H9 (cell line): Measurements from ENCODE around the gene MRPS11. TPM values are rescaled to one million over a fixed set of nuclear protein-coding genes. Genes with fewer than 3 reads are reported as not detected.

ENCODE experiments used
- DNase-seq: peaks from one replicate; pipeline ENCODE4 v3.0.0-alpha.2; 2017
- H2AFZ ChIP-seq: one replicate; pipeline ENCODE4 v1.6.1; 2013; ENCODE audit warnings: mild to moderate bottlenecking, low read length, control low read depth, moderate library complexity
- H2AK5ac ChIP-seq: 2 replicates; pipeline ENCODE4 v1.6.1; 2013; ENCODE audit warnings: low read length, control low read depth, mixed read lengths; ENCODE audit not compliant: insufficient read length
- H2BK120ac ChIP-seq: one replicate; pipeline ENCODE4 v1.6.1; 2013; ENCODE audit warnings: low read depth, mild to moderate bottlenecking, low read length, control low read depth, inconsistent platforms; ENCODE audit not compliant: poor library complexity, severe bottlenecking
- H2BK12ac ChIP-seq: 2 replicates; pipeline ENCODE4 v1.6.1; 2013; ENCODE audit warnings: low read length, control low read depth, mixed read lengths, low read depth; ENCODE audit not compliant: insufficient read length
- H2BK15ac ChIP-seq: 2 replicates; pipeline ENCODE4 v1.6.1; 2013; ENCODE audit warnings: low read depth, low read length, control low read depth
- H2BK20ac ChIP-seq: one replicate; pipeline ENCODE4 v1.6.1; 2013; ENCODE audit warnings: low read depth, mild to moderate bottlenecking, low read length, control low read depth, inconsistent platforms; ENCODE audit not compliant: poor library complexity, severe bottlenecking
- H2BK5ac ChIP-seq: 2 replicates; pipeline ENCODE4 v1.6.1; 2013; ENCODE audit warnings: low read length, control low read depth, mixed read lengths; ENCODE audit not compliant: insufficient read length
- H3K14ac ChIP-seq: 2 replicates; pipeline ENCODE4 v1.6.1; 2013; ENCODE audit warnings: low read length, control low read depth; ENCODE audit not compliant: insufficient read depth
- H3K18ac ChIP-seq: 2 replicates; pipeline ENCODE4 v1.6.1; 2013; ENCODE audit warnings: low read depth, mild to moderate bottlenecking, mixed read lengths, low read length, control low read depth; ENCODE audit not compliant: insufficient read length
- H3K23ac ChIP-seq: 2 replicates; pipeline ENCODE4 v1.6.1; 2013; ENCODE audit warnings: low read length, control low read depth, mixed read lengths, low read depth; ENCODE audit not compliant: insufficient read length
- H3K23me2 ChIP-seq: 2 replicates; pipeline ENCODE4 v1.6.1; 2013; ENCODE audit warnings: low read depth, mild to moderate bottlenecking, mixed read lengths, low read length, control low read depth; ENCODE audit not compliant: insufficient read length, poor library complexity, severe bottlenecking
- H3K27ac ChIP-seq: 2 replicates; pipeline ENCODE4 v1.5.1; 2013; ENCODE audit warnings: low read length, control low read depth, mixed read lengths, low read depth; ENCODE audit not compliant: insufficient read length
- H3K27me3 ChIP-seq: 2 replicates; pipeline ENCODE4 v1.6.1; 2013; ENCODE audit warnings: low read length, control low read depth, inconsistent platforms; ENCODE audit not compliant: insufficient read depth
- H3K4ac ChIP-seq: 2 replicates; pipeline ENCODE4 v1.6.1; 2013; ENCODE audit warnings: low read depth, mild to moderate bottlenecking, control low read depth, inconsistent platforms, low read length, moderate library complexity
- H3K4me1 ChIP-seq: 2 replicates; pipeline ENCODE4 v1.6.1; 2013; ENCODE audit warnings: low read length, control low read depth, inconsistent platforms; ENCODE audit not compliant: insufficient read depth
- H3K4me2 ChIP-seq: 2 replicates; pipeline ENCODE4 v1.6.1; 2013; ENCODE audit warnings: low read length, control low read depth, mixed read lengths; ENCODE audit not compliant: insufficient read length, insufficient read depth
- H3K56ac ChIP-seq: 2 replicates; pipeline ENCODE4 v1.6.1; 2013; ENCODE audit warnings: low read depth, mild to moderate bottlenecking, mixed read lengths, low read length, control low read depth; ENCODE audit not compliant: insufficient read length
- H3K79me1 ChIP-seq: 2 replicates; pipeline ENCODE4 v1.6.1; 2013; ENCODE audit warnings: low read depth, mild to moderate bottlenecking, moderate library complexity, low read length, control low read depth, inconsistent platforms; ENCODE audit not compliant: insufficient read depth, poor library complexity, severe bottlenecking
- H3K79me2 ChIP-seq: 2 replicates; pipeline ENCODE4 v1.6.1; 2013; ENCODE audit warnings: low read length, control low read depth, inconsistent platforms; ENCODE audit not compliant: insufficient read depth
- H3K9ac ChIP-seq: 2 replicates; pipeline ENCODE4 v1.6.1; 2013; ENCODE audit warnings: low read length, control low read depth, mixed read lengths; ENCODE audit not compliant: insufficient read length; ENCODE audit errors: extremely low read depth
- H3K9me3 ChIP-seq: one replicate; pipeline ENCODE4 v1.6.1; 2013; ENCODE audit warnings: low read depth, low read length, inconsistent platforms; ENCODE audit not compliant: control insufficient read depth
- H3T11ph ChIP-seq: one replicate; pipeline ENCODE4 v1.6.1; 2013; ENCODE audit warnings: mild to moderate bottlenecking, low read length, control low read depth, inconsistent platforms
- H4K20me1 ChIP-seq: one replicate; pipeline ENCODE4 v1.6.1; 2013; ENCODE audit not compliant: control insufficient read depth, insufficient read length, insufficient read depth
- H4K5ac ChIP-seq: 2 replicates; pipeline ENCODE4 v1.6.1; 2013; ENCODE audit warnings: low read depth, mild to moderate bottlenecking, mixed read lengths, low read length, control low read depth; ENCODE audit not compliant: insufficient read length
- H4K8ac ChIP-seq: replicated peaks from 2 replicates; pipeline ENCODE4 v1.6.1; 2013; ENCODE audit warnings: low read length, control low read depth, mixed read lengths, low read depth; ENCODE audit not compliant: insufficient read length
- H4K91ac ChIP-seq: 2 replicates; pipeline ENCODE4 v1.6.1; 2013; ENCODE audit warnings: low read depth, mild to moderate bottlenecking, moderate library complexity, mixed read lengths, low read length, control low read depth; ENCODE audit not compliant: insufficient read length
- H3K27ac Mint-ChIP-seq, 3 experiments: 2 replicates in 2 of 3; 3 replicates in 1 of 3; pipeline ENCODE4 v1.8.0; 2020 to 2021; ENCODE audit warnings: mixed read lengths in 3 of 3, mild to moderate bottlenecking in 1 of 3, moderate library complexity in 1 of 3
- H3K27me3 Mint-ChIP-seq: 2 replicates; pipeline ENCODE4 v1.8.0; 2021; ENCODE audit warnings: low read depth, mild to moderate bottlenecking, moderate library complexity, mixed read lengths
- H3K36me3 Mint-ChIP-seq, 3 experiments: 2 replicates in 2 of 3; 3 replicates in 1 of 3; pipeline ENCODE4 v1.8.0; 2020 to 2021; ENCODE audit warnings: low read depth in 3 of 3, mixed read lengths in 3 of 3; ENCODE audit not compliant: insufficient read depth in 1 of 3
- H3K4me1 Mint-ChIP-seq, 2 experiments: 2 replicates each; pipeline ENCODE4 v1.8.0; 2020; ENCODE audit warnings: mixed read lengths in 2 of 2
- H3K4me3 Mint-ChIP-seq, 2 experiments: 2 replicates in 1 of 2; 3 replicates in 1 of 2; pipeline ENCODE4 v1.8.0; 2020 to 2021; ENCODE audit warnings: mild to moderate bottlenecking in 2 of 2, mixed read lengths in 2 of 2, moderate library complexity in 1 of 2
- H3K9me3 Mint-ChIP-seq, 2 experiments: 2 replicates in 1 of 2; 3 replicates in 1 of 2; pipeline ENCODE4 v1.8.0; 2020; ENCODE audit warnings: mild to moderate bottlenecking in 2 of 2, mixed read lengths in 2 of 2, moderate library complexity in 1 of 2
- CTCF ChIP-seq: fragments of 200-600 bp; sonication (generic); conservative IDR thresholded peaks from 3 replicates; pipeline ENCODE4 v1.8.0; 2021; ENCODE audit warnings: antibody characterized with exemption, mild to moderate bottlenecking
- WGBS: extraction: QIAGEN DNeasy Blood & Tissue Kit; methylation state at CpG from one replicate; pipeline ENCODE4 v1.1.7; 2013; ENCODE audit warnings: missing lambda C conversion rate, low lambda C conversion rate, mixed read lengths; ENCODE audit not compliant: insufficient read length; ENCODE audit errors: extremely low coverage; 5-methylcytosine and 5-hydroxymethylcytosine counted together
- total RNA-seq: library from RNA; stranded (reverse); gene quantifications from 2 replicates; pipeline ENCODE4 v1.2.1, GENCODE V29; 2021

Gene MRPS11
- total RNA-seq, 1 experiment from 2014 or later = 54.5 TPM

- H2AK5ac ChIP-seq = no peak overlapping the region
- no peak overlapping the region for H3K27ac Mint-ChIP-seq
- H3K14ac ChIP-seq = no peak overlapping the region
- no peak overlapping the region for H4K91ac ChIP-seq
- no peak overlapping the region for H3K18ac ChIP-seq
- no peak overlapping the region for H3K4ac ChIP-seq
- peaks cover 21 to 52% (median 46%) of the 10 kb centered on the region in 3 experiments for H3K36me3 Mint-ChIP-seq
- H2BK20ac ChIP-seq = no peak overlapping the region
- no peak overlapping the region for H3K56ac ChIP-seq
- WGBS = no CpG with 5 or more reads among the region's 1 CpG
- H2AFZ ChIP-seq = no peak overlapping the region
- no peak for DNase-seq
- H3K9me3 ChIP-seq = no peaks in the 10 kb centered on the region
- no peak for TF ChIP-seq CTCF
- no peaks in the 10 kb centered on the region for H3K4me1 Mint-ChIP-seq
- 0 out of 2 replicates have a peak, but pooled peaks cover 2% of the 10 kb centered on the region for H3K79me2 ChIP-seq
- H3K27me3 ChIP-seq = no peaks in the 10 kb centered on the region
- H2BK12ac ChIP-seq = no peak overlapping the region
- no peak overlapping the region for H3K4me3 Mint-ChIP-seq
- H3K79me1 ChIP-seq = no peaks in the 10 kb centered on the region
- H3K27me3 Mint-ChIP-seq = no peaks in the 10 kb centered on the region
- H2BK15ac ChIP-seq = no peak overlapping the region
- H3K4me1 ChIP-seq = no peaks in the 10 kb centered on the region
- H3K27ac ChIP-seq = no peak overlapping the region
- no peak overlapping the region for H3K4me2 ChIP-seq
- H3K9me3 Mint-ChIP-seq = no peaks in the 10 kb centered on the region; a peak in 1 of 5 replicates
- H4K8ac ChIP-seq = no peak overlapping the region
- H4K5ac ChIP-seq = no peak overlapping the region
- H3K23me2 ChIP-seq = no peaks in the 10 kb centered on the region
- H2BK5ac ChIP-seq = no peak overlapping the region
- no peaks in the 10 kb centered on the region for H4K20me1 ChIP-seq
- no peak overlapping the region for H3T11ph ChIP-seq
- no peak overlapping the region for H2BK120ac ChIP-seq
- H3K9ac ChIP-seq = no peak overlapping the region
- H3K23ac ChIP-seq = no peak overlapping the region
Observed at GRCh38 chr15:88529021-88529630, 61.6 kb downstream of the MRPS11 start.

Other genes starting within 250 kb of the MRPS11 start
- 2.4 and 2.5 TPM in 2 replicates for gene NTRK3, start 211.0 kb upstream of the MRPS11 start, total RNA-seq
- 27.4 and 29.3 TPM in 2 replicates for gene MRPL46, start 320 bp upstream of the MRPS11 start, total RNA-seq
- gene DET1, start 79.0 kb downstream of the MRPS11 start, total RNA-seq = 6.3 and 6.6 TPM in 2 replicates
- gene AEN, start 153.6 kb downstream of the MRPS11 start, total RNA-seq = 132 and 136 TPM in 2 replicates
- gene ISG20, start 171.3 kb downstream of the MRPS11 start, total RNA-seq = 4.4 and 7.4 TPM in 2 replicates